Fibroblast of lung (primary cell): ENCODE results near the gene PXDN.

ENCODE experiments used
- EZH2 ChIP-seq: IDR thresholded peaks from 2 replicates; pipeline ENCODE4 v1.5.1; 2012; ENCODE audit warnings: low read length, control low read depth, mild to moderate bottlenecking; ENCODE audit errors: missing control alignments
- TF ChIP-seq, protein P1 (sequence below), 2 donors: IDR thresholded peaks in 1 of 2; conservative IDR thresholded peaks in 1 of 2; 1 replicate in 1 of 2; 2 replicates in 1 of 2; pipeline ENCODE4 v1.5.1; 2011 to 2012; ENCODE audit warnings: low read length in 2 of 2, control low read depth in 1 of 2, inconsistent platforms in 1 of 2, low read depth in 1 of 2, mild to moderate bottlenecking in 1 of 2

- TF ChIP-seq, protein P1, sequence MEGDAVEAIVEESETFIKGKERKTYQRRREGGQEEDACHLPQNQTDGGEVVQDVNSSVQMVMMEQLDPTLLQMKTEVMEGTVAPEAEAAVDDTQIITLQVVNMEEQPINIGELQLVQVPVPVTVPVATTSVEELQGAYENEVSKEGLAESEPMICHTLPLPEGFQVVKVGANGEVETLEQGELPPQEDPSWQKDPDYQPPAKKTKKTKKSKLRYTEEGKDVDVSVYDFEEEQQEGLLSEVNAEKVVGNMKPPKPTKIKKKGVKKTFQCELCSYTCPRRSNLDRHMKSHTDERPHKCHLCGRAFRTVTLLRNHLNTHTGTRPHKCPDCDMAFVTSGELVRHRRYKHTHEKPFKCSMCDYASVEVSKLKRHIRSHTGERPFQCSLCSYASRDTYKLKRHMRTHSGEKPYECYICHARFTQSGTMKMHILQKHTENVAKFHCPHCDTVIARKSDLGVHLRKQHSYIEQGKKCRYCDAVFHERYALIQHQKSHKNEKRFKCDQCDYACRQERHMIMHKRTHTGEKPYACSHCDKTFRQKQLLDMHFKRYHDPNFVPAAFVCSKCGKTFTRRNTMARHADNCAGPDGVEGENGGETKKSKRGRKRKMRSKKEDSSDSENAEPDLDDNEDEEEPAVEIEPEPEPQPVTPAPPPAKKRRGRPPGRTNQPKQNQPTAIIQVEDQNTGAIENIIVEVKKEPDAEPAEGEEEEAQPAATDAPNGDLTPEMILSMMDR (conservative IDR thresholded peaks at IDR 0.05 in 1 of 2, IDR thresholded peaks at IDR 0.05 in 1 of 2; ENCODE audit: low read depth in 1 of 2, low read length in 2 of 2): no peak
- no peak for TF ChIP-seq EZH2
Observed at GRCh38 chr2:1705557-1706076, 38.7 kb downstream of the PXDN start.
